Right atrium auricular region (tissue), 2 donors: ENCODE results near the gene PPFIBP2. TPM values are rescaled to one million over a fixed set of nuclear protein-coding genes. Genes with fewer than 3 reads are reported as not detected.

Experiments
- DNase-seq: peaks from one replicate; pipeline ENCODE4 v3.0.0-alpha.2; 2019; ENCODE audit warnings: low spot score
- H3K27ac ChIP-seq, 2 donors: fragments of 200-600 bp; sonication (generic); 1 replicate in 1 of 2; 2 replicates in 1 of 2; pipeline ENCODE4 v1.5.1; 2016 to 2019
- H3K27me3 ChIP-seq, 2 donors: fragments of 200-600 bp; sonication (generic); one replicate each; pipeline versions ENCODE4 v1.5.1 to v1.6.0; 2017 to 2019
- H3K36me3 ChIP-seq: fragments of 200-600 bp; sonication (generic); one replicate; pipeline ENCODE4 v1.5.1; 2016
- H3K4me1 ChIP-seq, 2 donors: fragments of 200-600 bp; sonication (generic); one replicate each; pipeline versions ENCODE4 v1.5.1 to v1.6.0; 2017 to 2019
- H3K4me3 ChIP-seq, 2 donors: fragments of 200-600 bp; sonication (generic); 1 replicate in 1 of 2; 2 replicates in 1 of 2; pipeline ENCODE4 v1.5.1; 2017 to 2019; ENCODE audit warnings: mild to moderate bottlenecking in 1 of 2, moderate library complexity in 1 of 2
- H3K9me3 ChIP-seq, 2 donors: fragments of 200-600 bp; sonication (generic); one replicate each; pipeline ENCODE4 v1.5.1; 2019
- total RNA-seq, 2 donors: library from RNA; depleted of rRNA; stranded (reverse); fragments of >200 nt; gene quantifications; one replicate each; pipeline ENCODE4 v1.1.0, GENCODE V29; 2016
- TF ChIP-seq, protein P1 (sequence below), 2 donors: fragments of 200-600 bp; sonication (generic); IDR thresholded peaks; one replicate each; pipeline ENCODE4 v1.5.1; 2019; ENCODE audit warnings: antibody characterized with exemption in 2 of 2

The PPFIBP2 gene
- total RNA-seq, 2 donors from 2014 or later: 13.0 to 24.0 TPM

DNA sequence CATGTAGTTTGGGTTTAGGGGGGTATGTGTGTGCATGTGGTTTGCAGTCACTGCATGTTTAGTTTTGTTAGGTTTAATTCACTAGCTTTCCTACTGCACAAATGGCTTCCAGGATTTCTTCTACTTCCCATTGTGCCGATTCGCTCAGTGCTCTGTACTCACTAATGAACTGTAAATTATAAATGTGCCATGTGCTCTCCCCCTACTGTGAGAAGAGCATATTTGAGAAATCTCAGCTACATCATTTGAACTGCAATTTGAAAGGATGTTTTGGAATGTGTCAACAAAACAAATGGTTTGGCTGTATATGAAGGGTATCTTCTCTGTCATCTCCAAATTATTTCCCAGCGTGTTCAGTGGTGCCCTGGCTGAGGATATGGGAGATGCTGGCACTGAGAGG is 131.4 kb downstream of the PPFIBP2 start:
- no peak for DNase-seq
- H3K4me1 ChIP-seq: no peaks in the 10 kb centered on the region
- no peaks in the 10 kb centered on the region for H3K9me3 ChIP-seq
- H3K27ac ChIP-seq: no peak overlapping the region
- H3K36me3 ChIP-seq: peaks cover 48% of the 10 kb centered on the region
- H3K27me3 ChIP-seq: no peaks in the 10 kb centered on the region
- H3K4me3 ChIP-seq: no peak overlapping the region
- TF ChIP-seq, protein P1, sequence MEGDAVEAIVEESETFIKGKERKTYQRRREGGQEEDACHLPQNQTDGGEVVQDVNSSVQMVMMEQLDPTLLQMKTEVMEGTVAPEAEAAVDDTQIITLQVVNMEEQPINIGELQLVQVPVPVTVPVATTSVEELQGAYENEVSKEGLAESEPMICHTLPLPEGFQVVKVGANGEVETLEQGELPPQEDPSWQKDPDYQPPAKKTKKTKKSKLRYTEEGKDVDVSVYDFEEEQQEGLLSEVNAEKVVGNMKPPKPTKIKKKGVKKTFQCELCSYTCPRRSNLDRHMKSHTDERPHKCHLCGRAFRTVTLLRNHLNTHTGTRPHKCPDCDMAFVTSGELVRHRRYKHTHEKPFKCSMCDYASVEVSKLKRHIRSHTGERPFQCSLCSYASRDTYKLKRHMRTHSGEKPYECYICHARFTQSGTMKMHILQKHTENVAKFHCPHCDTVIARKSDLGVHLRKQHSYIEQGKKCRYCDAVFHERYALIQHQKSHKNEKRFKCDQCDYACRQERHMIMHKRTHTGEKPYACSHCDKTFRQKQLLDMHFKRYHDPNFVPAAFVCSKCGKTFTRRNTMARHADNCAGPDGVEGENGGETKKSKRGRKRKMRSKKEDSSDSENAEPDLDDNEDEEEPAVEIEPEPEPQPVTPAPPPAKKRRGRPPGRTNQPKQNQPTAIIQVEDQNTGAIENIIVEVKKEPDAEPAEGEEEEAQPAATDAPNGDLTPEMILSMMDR (IDR thresholded peaks at IDR 0.05): no peak

DNA sequence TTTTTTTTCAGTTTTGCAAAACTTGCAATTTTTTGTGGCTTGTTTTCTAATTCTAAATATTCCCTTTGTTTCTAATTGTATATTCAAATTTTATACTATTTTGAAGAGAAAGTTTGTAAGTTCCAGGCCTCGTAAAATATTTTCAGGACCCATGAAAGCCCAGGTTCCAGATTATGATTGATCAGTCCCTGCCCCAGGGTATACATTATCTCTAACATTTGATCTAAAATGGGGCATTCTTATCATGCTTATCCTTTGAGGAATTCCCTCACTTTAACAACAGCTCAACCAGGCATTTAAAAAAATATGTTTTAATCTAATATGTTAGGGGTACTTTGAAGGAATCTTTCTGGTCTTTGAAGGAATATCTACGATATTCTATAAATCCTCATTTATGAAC is 133.1 kb downstream of the PPFIBP2 start:
- DNase-seq: no peak
- peaks cover 47% of the 10 kb centered on the region for H3K36me3 ChIP-seq
- no peak overlapping the region for H3K4me3 ChIP-seq
- no peak overlapping the region for H3K27ac ChIP-seq
- H3K27me3 ChIP-seq: no peaks in the 10 kb centered on the region
- no peaks in the 10 kb centered on the region for H3K4me1 ChIP-seq
- TF ChIP-seq, protein P1 (IDR thresholded peaks at IDR 0.05): no peak
- no peaks in the 10 kb centered on the region for H3K9me3 ChIP-seq

DNA sequence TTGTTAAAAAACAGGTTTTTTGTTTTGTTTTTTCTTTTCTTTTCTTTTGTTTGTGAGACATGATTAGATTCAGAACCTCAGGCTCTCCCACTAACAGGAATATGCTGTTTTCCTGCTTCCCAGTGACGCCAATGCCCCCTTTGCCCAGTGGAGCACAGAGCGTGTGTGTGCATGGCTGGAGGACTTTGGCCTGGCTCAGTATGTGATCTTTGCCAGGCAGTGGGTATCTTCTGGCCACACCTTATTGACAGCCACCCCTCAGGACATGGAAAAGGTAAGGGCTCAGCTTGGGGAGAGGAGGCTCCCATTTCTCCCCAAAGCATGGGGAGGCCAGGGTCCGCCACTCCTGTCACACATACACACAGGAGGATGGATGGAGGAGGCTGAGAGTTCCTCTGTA is 134.5 kb downstream of the PPFIBP2 start:
- peaks cover 49% of the 10 kb centered on the region for H3K36me3 ChIP-seq
- H3K27me3 ChIP-seq: no peaks in the 10 kb centered on the region
- H3K9me3 ChIP-seq: no peaks in the 10 kb centered on the region
- H3K4me1 ChIP-seq: no peaks in the 10 kb centered on the region
- DNase-seq: no peak
- no peak overlapping the region for H3K27ac ChIP-seq
- TF ChIP-seq, protein P1 (IDR thresholded peaks at IDR 0.05): no peak
- H3K4me3 ChIP-seq: no peak overlapping the region

DNA sequence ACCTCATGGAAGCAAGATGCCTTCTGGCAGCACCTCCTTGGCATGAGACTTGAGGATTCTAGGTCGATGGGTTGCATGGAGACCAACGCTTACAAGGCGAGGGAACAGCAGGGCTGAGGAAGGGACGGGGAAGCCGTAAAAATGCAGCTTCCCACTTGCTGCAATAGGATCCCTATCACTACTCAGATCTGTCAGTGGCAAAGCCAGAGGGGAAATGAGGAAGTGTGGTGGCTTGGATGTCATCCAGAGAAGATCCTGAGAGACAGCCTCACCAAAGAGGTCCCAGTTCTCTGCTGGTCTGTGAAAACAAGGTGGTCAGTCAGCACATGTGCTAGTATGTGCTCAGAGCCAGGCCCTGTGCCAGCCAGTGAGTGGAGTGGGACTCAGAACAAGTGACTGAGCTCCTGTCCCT is 137.3 kb downstream of the PPFIBP2 start:
- Histone ChIP-seq H3K36me3 (peaks cover 57% of the 10 kb centered on the region), H3K27me3 (no peaks in the 10 kb centered on the region), H3K27ac (no peak overlapping the region)

DNA sequence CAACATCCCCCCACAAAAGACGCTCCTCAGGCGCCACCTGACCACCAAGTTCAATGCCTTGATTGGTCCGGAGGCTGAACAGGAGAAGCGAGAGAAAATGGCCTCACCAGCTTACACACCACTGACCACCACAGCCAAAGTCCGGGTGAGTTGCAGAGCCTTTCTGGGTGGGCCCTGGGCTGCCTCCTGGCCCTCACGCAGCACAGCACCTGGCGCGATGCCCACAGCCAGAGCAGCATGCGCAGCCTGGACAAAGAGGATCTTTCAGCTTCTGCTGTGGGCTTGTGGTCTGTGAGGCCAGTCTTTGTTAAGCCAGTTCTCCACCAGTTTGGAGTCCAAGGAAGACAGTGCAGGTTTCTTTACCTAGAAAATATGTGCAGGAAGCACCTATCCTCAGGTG is 137.9 kb downstream of the PPFIBP2 start:
- H3K36me3 ChIP-seq: peaks cover 57% of the 10 kb centered on the region
- H3K27me3 ChIP-seq: no peaks in the 10 kb centered on the region
- peaks cover 0 to 9% of the 10 kb centered on the region in 2 donors for H3K4me1 ChIP-seq
- H3K27ac ChIP-seq: no peak overlapping the region
- H3K4me3 ChIP-seq: no peak overlapping the region
- DNase-seq: no peak
- no peaks in the 10 kb centered on the region for H3K9me3 ChIP-seq
- TF ChIP-seq, protein P1 (IDR thresholded peaks at IDR 0.05): no peak

More for the DNA sequence above, 137.3 kb downstream of the PPFIBP2 start:
- Histone ChIP-seq H3K4me1 (peaks cover 0 to 3% of the 10 kb centered on the region in 2 donors), H3K4me3 (no peak overlapping the region), H3K9me3 (no peaks in the 10 kb centered on the region)
- no peak for DNase-seq
- TF ChIP-seq, protein P1 (IDR thresholded peaks at IDR 0.05): no peak

DNA sequence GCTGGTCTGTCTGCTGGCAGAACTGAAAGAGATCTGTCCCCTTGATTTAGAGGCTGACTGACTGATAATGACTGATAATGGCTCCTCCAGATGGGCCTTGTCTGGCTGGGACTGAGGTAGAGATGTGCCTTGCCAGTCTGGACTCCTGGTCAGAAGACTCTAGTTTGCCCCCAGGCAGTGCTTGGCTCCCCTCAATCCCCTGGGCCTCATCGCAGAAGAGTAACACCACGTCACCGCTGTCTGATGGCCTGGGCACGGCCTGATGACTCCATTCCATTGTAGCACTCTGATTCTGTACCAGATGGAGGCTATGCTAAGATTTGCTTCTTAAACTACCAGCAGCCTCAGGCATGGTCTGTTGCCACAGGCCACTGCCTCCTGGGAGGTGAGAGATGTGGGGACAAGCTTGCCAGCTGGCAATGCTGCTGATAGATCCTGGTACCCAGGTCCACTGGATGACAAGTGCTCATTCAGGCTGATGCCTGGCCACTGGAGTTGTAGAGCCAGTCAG is 140.5 kb downstream of the PPFIBP2 start:
- no peaks in the 10 kb centered on the region for H3K9me3 ChIP-seq
- TF ChIP-seq, protein P1 (IDR thresholded peaks at IDR 0.05): no peak
- peaks cover 47% of the 10 kb centered on the region for H3K36me3 ChIP-seq
- no peaks in the 10 kb centered on the region for H3K27me3 ChIP-seq
- DNase-seq: no peak
- H3K4me1 ChIP-seq: peaks cover 0 to 15% of the 10 kb centered on the region in 2 donors
- H3K4me3 ChIP-seq: no peak overlapping the region
- no peak overlapping the region for H3K27ac ChIP-seq
